C4-2B (cell line): ENCODE measurements around the gene DNAJA3.

ENCODE experiments used
- CTCF ChIP-seq: fragments of 450-650 bp; conservative IDR thresholded peaks from 2 replicates; pipeline ENCODE4 v1.5.1; 2017; ENCODE audit warnings: mild to moderate bottlenecking
- ZFX ChIP-seq: fragments of 450-650 bp; IDR thresholded peaks from 2 replicates; pipeline ENCODE4 v1.6.1; 2017

DNA sequence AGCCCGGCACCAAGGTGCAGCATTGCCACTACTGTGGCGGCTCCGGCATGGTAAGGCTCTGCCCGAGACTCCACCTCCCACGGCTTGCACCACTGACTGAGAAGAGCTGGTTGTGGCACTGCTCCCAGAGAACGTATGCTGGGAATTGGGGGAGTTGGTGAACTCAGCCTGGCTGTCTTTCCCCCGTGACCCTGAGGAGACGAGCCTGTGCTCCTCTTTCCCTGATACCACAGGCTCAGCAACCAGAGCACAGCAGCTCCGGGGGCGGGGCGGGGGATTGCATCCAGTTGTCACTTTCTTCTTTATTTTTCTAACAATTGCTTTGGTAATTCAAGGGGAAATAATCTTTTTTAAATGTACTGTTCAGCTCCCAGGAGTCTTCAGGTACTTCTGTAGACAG, 16.7 kb downstream of the DNAJA3 start:
- TF ChIP-seq CTCF (no peak), ZFX (no peak)
